Pancreas (tissue), 10 donors: ENCODE measurements around the gene LRRTM2. TPM values are rescaled to one million over a fixed set of nuclear protein-coding genes. Genes with fewer than 3 reads are reported as not detected.
"Not testable (repeated sequence)": the region's sequence is repeated elsewhere in the genome, so short reads cannot be mapped to it uniquely, and the experiment has no call there.

Source experiments
- ATAC-seq, 4 donors: fragments of 200-7000 bp; cut with Tn5 transposase; one replicate each; pipeline versions ENCODE4 v1.8.0 to v1.9.1; 2020; ENCODE audit warnings: mild to moderate bottlenecking in 4 of 4, moderate library complexity in 4 of 4
- DNase-seq, 6 donors: peaks; one replicate each; pipeline ENCODE4 v3.0.0-alpha.2; 2020
- FAIRE-seq: peaks from 2 replicates; lab custom pipeline; 2012; peaks lifted over from hg19 to GRCh38; lab: Jason Lieb, UNC
- H3K27ac ChIP-seq, 4 donors: fragments of 200-600 bp; sonication (generic); 1 replicate in 3 of 4; 2 replicates in 1 of 4; pipeline versions ENCODE4 v1.5.0 to v1.8.0; 2020
- H3K27me3 ChIP-seq, 4 donors: fragments of 200-600 bp; one replicate each; pipeline ENCODE4 v1.8.0; 2021
- H3K36me3 ChIP-seq, 3 donors: fragments of 200-600 bp; sonication (generic) in 1 of 3; one replicate each; pipeline versions ENCODE4 v1.5.0 to v1.8.0; 2020 to 2021
- H3K4me1 ChIP-seq, 3 donors: fragments of 200-600 bp; one replicate each; pipeline ENCODE4 v1.8.0; 2021
- H3K4me3 ChIP-seq, 4 donors: fragments of 200-600 bp; sonication (generic) in 2 of 4; one replicate each; pipeline versions ENCODE4 v1.5.0 to v1.8.0; 2020 to 2021
- H3K9me3 ChIP-seq, 4 donors: fragments of 200-600 bp; one replicate each; pipeline ENCODE4 v1.8.0; 2021
- CTCF ChIP-seq, 4 donors: fragments of 200-600 bp; sonication (generic) in 3 of 4; IDR thresholded peaks; one replicate each; pipeline versions ENCODE4 v1.5.0 to v1.8.0; 2021; ENCODE audit warnings: antibody characterized with exemption in 4 of 4
- WGBS, 2 donors: extraction: QIAGEN DNeasy Blood & Tissue Kit; methylation state at CpG; one replicate each; pipeline ENCODE4 v1.1.7; 2013; 5-methylcytosine and 5-hydroxymethylcytosine counted together
- intact Hi-C, 3 donors: fragments of 100-400 bp; cut with DNase I; formaldehyde crosslinking; loops; one replicate each; pipeline versions ENCODE4 v1.11.1 to v1.14.2; 2022
- polyA plus RNA-seq, 2 donors: library from polyadenylated mRNA; stranded (reverse); fragments of 200-250 nt; gene quantifications; one replicate each; pipeline ENCODE4 v1.2.3, GENCODE V29; 2013
- total RNA-seq, 6 donors: library from RNA; stranded (reverse); fragmentation: NEBNext Ultra II Directional in 4 of 6; extraction: Animal tissue kit (Norgen Biotek cat#: 25700) in 4 of 6; gene quantifications; one replicate each; pipeline versions ENCODE4 v1.2.1 to v1.2.4, GENCODE V29; 2021 to 2023
- donor health status: healthy with polysubstance abuse.
- donor health status: DM: no; HTN: no; CAD: no; lungs with moderate emphysema.
- donor health status: DM: no; HTN: no; CAD: no.
- donor health status: control.
- donor health status: control.
- donor health status: Bipolar disorder and iron deficiency.
- donor health status: DM: yes; HTN: yes; CAD: no.
- donor health status: DM: no; HTN: no; CAD: no.
- donor health status: DM: no; HTN: no; CAD: no.
- donor health status: DM: yes; HTN: yes; CAD: no.

The LRRTM2 gene
- total and polyA plus RNA-seq, 8 donors, result 0.08 to 0.61 (median 0.28) TPM

- Histone ChIP-seq H3K9me3 (no peaks in the 10 kb centered on the region), H3K4me3 (no peak overlapping the region), H3K4me1 (peaks cover 9 to 29% (median 23%) of the 10 kb centered on the region in 3 donors), H3K27me3 (no peaks in the 10 kb centered on the region), H3K27ac (no peak overlapping the region), H3K36me3 (no peaks in the 10 kb centered on the region)
- intact Hi-C loops, result no loop called here
- DNase-seq (no peak), ATAC-seq (no peak), FAIRE-seq (no peak)
- WGBS, 2 donors, result 97 to 100% methylated on average over 2 of the region's 2 CpGs
- TF ChIP-seq CTCF (IDR thresholded peaks at IDR 0.05), result no peak
These were observed 31.6 kb downstream of the LRRTM2 start for GRCh38 chr5:138843316-138844124.

DNA sequence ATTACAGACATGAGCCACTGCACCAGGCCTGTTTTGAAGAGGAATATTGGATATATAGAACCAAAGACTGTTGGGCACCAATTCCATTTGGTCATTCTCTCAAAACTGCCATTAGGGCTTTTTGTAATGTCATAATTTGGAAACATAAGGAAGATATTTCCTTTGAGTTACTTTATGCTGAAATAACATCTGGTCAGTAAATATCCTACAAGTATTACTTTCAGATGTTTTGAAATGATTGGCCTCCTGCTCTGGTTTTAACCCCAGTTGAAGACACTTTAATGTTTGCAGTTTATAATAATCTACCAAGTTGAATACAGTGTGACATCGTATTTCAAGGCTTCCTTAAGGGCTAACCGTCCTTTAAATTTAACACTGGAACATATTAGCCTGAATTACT is 33.6 kb downstream of the LRRTM2 start:
- FAIRE-seq (no peak), ATAC-seq (no peak), DNase-seq (no peak)
- H3K9me3 ChIP-seq, result no peaks in the 10 kb centered on the region
- H3K4me3 ChIP-seq, result no peak overlapping the region
- H3K36me3 ChIP-seq, result no peaks in the 10 kb centered on the region
- no peaks in the 10 kb centered on the region for H3K27me3 ChIP-seq
- no peak overlapping the region for H3K27ac ChIP-seq
- intact Hi-C loops, result no loop called here
- no peak for TF ChIP-seq CTCF (IDR thresholded peaks at IDR 0.05)
- 91% methylated on average over 2 of the region's 2 CpGs for WGBS, 2 donors
- peaks cover 9 to 29% (median 23%) of the 10 kb centered on the region in 3 donors for H3K4me1 ChIP-seq

GRCh38 chr5:138840103-138840502 is 35.0 kb downstream of the LRRTM2 start:
- FAIRE-seq (no peak), ATAC-seq (no peak)
- no peak for TF ChIP-seq CTCF (IDR thresholded peaks at IDR 0.05)

DNA sequence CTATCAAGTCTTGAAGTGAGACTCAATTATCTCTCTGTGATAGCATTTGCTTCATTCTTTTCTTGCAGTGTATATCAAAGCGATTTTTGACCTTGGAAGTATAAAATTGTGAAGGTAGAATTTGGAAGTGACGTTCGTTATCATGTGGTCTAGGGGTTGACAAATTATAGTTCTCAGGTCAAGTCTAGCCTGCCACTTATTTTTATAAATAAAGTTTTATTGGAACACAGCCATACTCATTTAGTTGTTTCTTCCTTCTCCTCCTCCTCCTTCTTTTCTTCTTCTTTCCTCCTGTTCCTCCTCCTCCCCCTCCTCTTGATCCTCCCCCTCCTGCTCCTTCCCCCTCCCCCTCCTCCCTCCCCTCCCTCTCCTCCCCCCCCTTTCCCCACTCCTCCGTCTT is 38.0 kb downstream of the LRRTM2 start:
- DNase-seq (no peak), ATAC-seq (no peak), FAIRE-seq (no peak)
- Histone ChIP-seq H3K27me3 (no peaks in the 10 kb centered on the region), H3K4me1 (peaks cover 0 to 2% (median 0%) of the 10 kb centered on the region in 3 donors), H3K4me3 (no peak overlapping the region), H3K36me3 (no peaks in the 10 kb centered on the region), H3K9me3 (no peaks in the 10 kb centered on the region), H3K27ac (no peak overlapping the region)
- TF ChIP-seq CTCF (IDR thresholded peaks at IDR 0.05), result no peak
- WGBS, 2 donors, result 89 to 93% methylated on average over 4 of the region's 4 CpGs
- intact Hi-C loops, result no loop called here

More at GRCh38 chr5:138840103-138840502, 35.0 kb downstream of the LRRTM2 start:
- WGBS, 2 donors, result 77 to 79% methylated on average over 3 of the region's 3 CpGs
- H3K36me3 ChIP-seq, result no peaks in the 10 kb centered on the region
- H3K4me3 ChIP-seq, result no peak overlapping the region
- no peak overlapping the region for H3K27ac ChIP-seq
- DNase-seq, result no peak
- H3K27me3 ChIP-seq, result no peaks in the 10 kb centered on the region
- H3K4me1 ChIP-seq, result peaks cover 9 to 25% (median 18%) of the 10 kb centered on the region in 3 donors
- intact Hi-C loops, result no loop called here
- no peaks in the 10 kb centered on the region for H3K9me3 ChIP-seq

GRCh38 chr5:138834853-138835252 is 40.3 kb downstream of the LRRTM2 start:
- H3K4me1 ChIP-seq, H3K4me3 ChIP-seq, H3K27ac ChIP-seq, DNase-seq, intact Hi-C loops, H3K9me3 ChIP-seq, H3K27me3 ChIP-seq, H3K36me3 ChIP-seq, FAIRE-seq, ATAC-seq: not testable (repeated sequence)
- 96 to 97% methylated on average over 6 of the region's 6 CpGs for WGBS, 2 donors
